Right forelimb (tissue), 1 donor: ENCODE measurements around the gene VPS4A.
"Not testable (repeated sequence)": the region's sequence is repeated elsewhere in the genome, so short reads cannot be mapped to it uniquely, and the experiment has no call there.

Experiments used
- DNase-seq: peaks from one replicate; pipeline ENCODE4 v3.0.0-alpha.2; 2018

VPS4A gene

GRCh38 chr16:69328854-69329316 lies 17.7 kb downstream of the VPS4A start:
- no peak for DNase-seq

GRCh38 chr16:69329369-69330285 lies 18.5 kb downstream of the VPS4A start:
- DNase-seq: peak; percentile 50

- DNase-seq: peak; percentile 96
Measured at GRCh38 chr16:69330286-69331109, 19.3 kb downstream of the VPS4A start, which contains the start of gene PDF. Gene PDF (minus strand): TSS chr16:69330588. CDS start chr16:69330570, 18 bp downstream.

GRCh38 chr16:69334696-69335095 lies 23.5 kb downstream of the VPS4A start:
- no peak for DNase-seq

- no peak for DNase-seq
Measured at GRCh38 chr16:69338557-69339288, 27.6 kb downstream of the VPS4A start.

GRCh38 chr16:69339289-69340094 lies 28.3 kb downstream of the VPS4A start, which contains the start of the genes COG8 and NIP7:
Gene COG8 (minus strand): TSS chr16:69339564. CDS start chr16:69339552, 12 bp downstream.
Gene NIP7 (plus strand): TSS chr16:69339772. CDS start chr16:69339830, 58 bp downstream.
- DNase-seq: peak; percentile 94

GRCh38 chr16:69340095-69340644 lies 29.0 kb downstream of the VPS4A start:
- no peak for DNase-seq

- no peak for DNase-seq
Measured at GRCh38 chr16:69344171-69344570, 33.0 kb downstream of the VPS4A start.

- no peak for DNase-seq
Measured at GRCh38 chr16:69345923-69346322, 34.8 kb downstream of the VPS4A start.

- DNase-seq: no peak
Measured at GRCh38 chr16:69346683-69347082, 35.5 kb downstream of the VPS4A start.

- DNase-seq: no peak
Measured at GRCh38 chr16:69348222-69348621, 37.1 kb downstream of the VPS4A start.

- no peak for DNase-seq
Measured at GRCh38 chr16:69349536-69349935, 38.4 kb downstream of the VPS4A start.

GRCh38 chr16:69350536-69351133 lies 39.5 kb downstream of the VPS4A start:
- no peak for DNase-seq

- DNase-seq: no peak
Measured at GRCh38 chr16:69351309-69352027, 40.3 kb downstream of the VPS4A start, which contains the start of gene TMED6. Gene TMED6 (minus strand): TSS chr16:69351786. CDS start chr16:69351753, 33 bp downstream.

- not testable (repeated sequence) for DNase-seq
Measured at GRCh38 chr16:69360070-69360469, 48.9 kb downstream of the VPS4A start.

GRCh38 chr16:69363281-69363717 lies 52.1 kb downstream of the VPS4A start:
- DNase-seq: no peak

- DNase-seq: no peak
Measured at GRCh38 chr16:69364088-69364487, 52.9 kb downstream of the VPS4A start.

GRCh38 chr16:69365901-69366300 lies 54.8 kb downstream of the VPS4A start:
- DNase-seq: no peak

GRCh38 chr16:69366431-69366830 lies 55.3 kb downstream of the VPS4A start:
- DNase-seq: no peak

- no peak for DNase-seq
Measured at GRCh38 chr16:69367980-69368379, 56.8 kb downstream of the VPS4A start.
